Measurements from ENCODE around the gene FOXN3.
"Not testable (repeated sequence)": the region's sequence is repeated elsewhere in the genome, so short reads cannot be mapped to it uniquely, and the experiment has no call there.

The FOXN3 gene

DNA sequence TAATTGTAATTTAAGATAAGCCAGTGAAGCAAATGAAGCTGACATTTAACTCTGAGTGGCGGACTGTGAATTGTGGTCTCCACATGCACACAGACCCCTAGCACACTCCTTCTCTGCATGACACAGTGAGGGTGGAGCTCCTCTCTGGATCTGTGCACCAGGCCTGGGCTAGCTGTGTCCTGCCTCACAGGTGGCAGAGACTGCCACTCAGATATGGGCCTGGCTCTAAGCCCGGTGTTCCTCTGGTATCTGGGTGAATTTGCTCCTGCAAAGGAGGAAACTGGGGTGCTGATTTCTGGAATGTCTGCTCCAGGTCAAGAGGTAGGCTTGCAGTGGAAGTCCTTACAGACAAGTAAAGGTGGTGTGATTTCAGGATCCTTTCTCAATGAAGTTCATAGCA lies 282.4 kb downstream of the FOXN3 start:
- no peak for DNase-seq (ENCODE audit: low spot score)

DNA sequence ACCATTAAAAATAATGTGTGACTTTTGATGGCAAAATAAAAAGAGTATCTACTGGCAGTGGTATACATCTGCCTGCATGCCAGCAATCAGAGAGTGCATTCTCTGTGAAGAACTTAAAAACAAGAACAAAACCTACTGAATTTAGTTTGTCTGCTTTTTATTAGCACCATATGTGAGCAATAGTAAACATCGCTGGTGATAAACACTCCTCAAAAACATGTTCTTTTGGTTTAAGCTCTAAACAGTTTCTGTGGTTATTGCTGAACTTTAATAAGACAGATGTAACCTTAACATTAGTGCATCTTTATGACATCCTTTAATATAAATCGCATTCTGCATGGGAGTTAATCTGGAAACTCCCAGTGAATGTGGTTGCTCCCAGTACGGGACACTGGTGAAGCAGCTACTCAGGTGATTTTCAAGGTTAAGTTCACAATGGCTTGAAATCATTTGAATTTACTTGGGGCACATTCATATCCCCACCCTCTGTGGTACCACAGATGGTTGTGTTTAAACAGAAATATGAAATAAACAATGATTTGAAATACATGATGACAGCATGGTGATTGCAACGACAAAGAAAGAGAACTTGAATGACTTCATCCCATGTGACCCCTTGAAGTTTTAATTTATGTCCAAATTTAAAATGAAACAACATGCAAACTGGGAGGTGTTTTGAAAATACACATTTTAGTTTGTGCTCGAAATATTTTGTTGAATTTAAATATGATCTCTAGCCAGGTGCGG lies 285.9 kb downstream of the FOXN3 start:
- DNase-seq (ENCODE audit: low spot score) = no peak

DNA sequence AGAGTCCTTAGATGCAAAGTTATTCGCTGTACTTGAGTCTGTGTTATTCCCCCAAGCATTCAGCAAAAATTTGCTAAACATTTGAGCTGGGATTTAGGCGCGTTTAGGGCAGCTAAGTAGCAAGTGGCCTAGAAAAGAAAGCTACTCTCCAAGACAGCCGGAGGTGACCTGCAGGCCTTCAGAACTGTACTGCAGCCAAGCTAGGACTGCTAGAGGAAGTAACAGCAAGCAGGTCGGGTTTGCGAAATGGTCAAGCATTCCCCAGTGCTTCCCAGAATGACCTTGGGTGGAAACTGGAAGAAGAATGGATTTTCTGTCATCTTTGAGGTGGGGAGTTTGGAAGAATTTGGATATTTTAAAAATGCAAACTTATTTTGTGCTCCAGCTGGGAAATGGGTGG lies 287.5 kb downstream of the FOXN3 start:
- no peak for DNase-seq (ENCODE audit: low spot score)

DNA sequence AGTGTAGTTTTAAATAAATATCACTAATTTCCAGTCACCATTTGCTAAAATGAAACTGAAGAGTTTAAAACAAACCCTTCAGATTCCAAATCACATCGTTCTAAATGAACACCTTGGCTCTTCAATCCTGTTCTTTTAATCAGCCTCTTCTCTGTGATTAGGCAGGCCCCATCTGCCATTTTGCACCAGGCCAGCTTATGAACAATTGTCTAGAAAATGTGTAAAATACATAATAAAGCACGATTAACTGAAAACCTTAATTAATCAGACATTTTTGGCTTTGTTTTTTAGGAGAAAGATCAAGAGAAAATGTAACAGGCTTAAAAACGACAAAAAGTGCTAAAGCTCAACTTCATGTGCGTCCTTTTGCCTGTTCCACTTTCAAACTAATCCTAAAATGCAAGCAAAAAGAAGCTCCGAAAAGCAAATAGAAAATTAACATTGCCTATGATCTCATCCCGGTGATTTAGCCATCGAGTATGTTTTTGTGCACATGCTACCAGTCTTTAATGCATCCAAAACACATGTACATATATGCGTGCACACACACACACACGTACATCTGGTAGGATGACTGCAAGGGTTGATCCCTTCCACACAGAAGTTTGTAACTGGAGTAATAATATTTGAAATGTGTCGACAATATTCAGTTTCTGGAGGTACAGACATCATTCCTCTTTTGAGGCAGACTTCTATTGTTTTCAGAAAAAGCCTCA lies 288.6 kb downstream of the FOXN3 start:
- no peak for DNase-seq (ENCODE audit: low spot score)

DNA sequence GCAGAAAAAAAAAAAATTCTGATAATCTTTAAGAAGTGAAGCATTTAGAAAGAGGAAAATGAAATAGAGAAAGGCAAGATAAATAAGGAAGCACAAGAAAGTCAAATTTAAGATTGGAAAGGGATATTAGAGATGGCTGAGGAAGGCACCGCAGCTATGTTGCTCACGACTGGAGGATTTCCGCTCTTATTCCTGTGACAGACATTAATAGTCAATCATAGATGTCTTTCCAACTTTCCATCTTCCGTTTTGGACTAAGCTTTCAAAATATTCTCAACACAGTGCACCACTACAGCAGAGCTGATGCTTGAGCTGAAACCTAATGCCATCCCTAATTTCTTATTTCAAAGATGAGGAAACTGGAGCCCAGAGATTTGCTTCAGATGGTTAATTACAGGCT lies 290.6 kb downstream of the FOXN3 start:
- DNase-seq (ENCODE audit: low spot score) = no peak

DNA sequence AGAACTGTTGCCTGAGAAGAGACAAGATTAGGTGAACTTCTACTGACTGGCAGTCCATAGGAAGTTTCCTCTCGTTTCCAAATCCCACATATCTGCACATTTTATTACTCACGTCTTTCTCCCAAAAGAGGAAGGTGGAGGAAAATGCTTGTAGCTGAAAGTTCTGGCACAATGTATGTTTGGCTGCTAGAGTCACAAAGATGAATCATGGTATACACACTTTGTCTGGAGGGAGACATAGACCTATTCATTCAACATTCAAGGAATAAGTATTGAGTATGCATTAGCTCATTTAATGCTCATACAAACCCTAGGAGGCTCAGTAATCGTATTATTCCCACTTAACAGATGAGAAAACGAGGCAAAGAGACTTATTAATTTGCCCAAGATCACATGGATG lies 291.8 kb downstream of the FOXN3 start:
- DNase-seq (ENCODE audit: low spot score) = no peak

DNA sequence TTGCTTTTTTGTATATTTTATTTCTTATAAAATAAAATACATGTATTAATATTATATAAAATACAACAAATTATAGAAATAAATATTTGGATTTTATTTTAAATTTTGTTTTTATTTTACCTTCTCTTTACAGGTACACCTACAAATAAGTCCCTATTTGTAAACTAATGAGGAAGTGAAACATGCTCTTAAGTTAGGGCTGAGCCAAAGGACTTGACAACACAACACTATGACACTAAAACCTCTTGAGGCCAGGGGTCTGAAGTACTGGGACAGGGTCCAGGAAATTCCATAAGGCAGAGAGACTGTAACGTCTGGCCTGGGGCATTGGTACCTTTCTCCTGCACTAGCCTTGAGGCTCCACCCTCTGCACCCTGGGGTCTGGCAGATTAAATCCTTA lies 293.2 kb downstream of the FOXN3 start:
- no peak for DNase-seq (ENCODE audit: low spot score)

DNA sequence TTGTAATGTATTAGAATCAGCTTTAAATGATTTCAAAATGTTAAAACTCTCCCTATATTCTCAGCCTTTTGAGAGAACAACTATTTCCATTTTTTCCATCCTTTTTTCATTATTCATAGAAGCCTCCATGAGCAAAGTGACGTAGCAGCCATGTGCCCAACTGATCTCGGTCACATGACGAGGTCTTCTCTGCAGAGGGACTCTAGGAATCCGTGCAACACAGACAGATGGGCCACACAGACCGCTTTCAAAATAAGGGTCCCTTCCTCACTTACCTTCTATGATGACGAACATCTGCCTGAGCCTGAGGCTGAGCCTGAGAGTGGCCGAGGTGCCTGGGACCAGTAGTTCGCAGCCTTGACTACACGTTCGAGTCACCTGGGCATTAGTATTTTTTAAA lies 293.8 kb downstream of the FOXN3 start:
- no peak for DNase-seq (ENCODE audit: low spot score)

DNA sequence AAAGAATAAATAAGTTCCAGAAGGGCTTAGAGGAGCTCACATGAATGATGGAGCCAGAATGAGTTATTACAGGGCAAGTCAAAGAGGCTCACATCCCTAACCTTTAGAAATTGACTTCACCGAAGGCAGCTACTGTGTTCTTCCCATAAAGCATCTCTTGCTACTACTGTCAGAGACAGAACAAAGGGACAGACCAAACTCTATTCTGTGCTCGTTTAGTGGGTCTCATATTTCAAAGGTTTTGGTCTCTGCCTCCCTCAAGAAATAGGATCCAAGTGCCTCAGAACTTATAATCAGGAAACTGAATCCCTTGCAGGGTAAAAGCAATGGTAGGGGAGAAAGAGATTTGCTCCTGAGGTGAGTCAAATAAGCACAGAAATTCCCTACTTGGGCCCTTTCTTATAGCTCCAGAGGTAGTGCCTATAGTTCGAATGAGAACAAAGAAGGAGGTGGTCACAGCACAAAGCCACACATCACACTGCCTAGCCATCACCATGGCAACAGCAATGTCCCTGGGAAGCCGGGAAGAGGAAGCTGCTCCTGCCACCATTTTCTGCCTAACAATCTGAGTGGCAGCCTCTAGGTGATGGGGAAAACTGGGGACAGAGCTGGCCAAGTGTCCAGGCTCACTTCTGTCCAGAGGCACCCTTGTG lies 294.9 kb downstream of the FOXN3 start:
- peak; percentile 55 for DNase-seq (ENCODE audit: low spot score)

DNA sequence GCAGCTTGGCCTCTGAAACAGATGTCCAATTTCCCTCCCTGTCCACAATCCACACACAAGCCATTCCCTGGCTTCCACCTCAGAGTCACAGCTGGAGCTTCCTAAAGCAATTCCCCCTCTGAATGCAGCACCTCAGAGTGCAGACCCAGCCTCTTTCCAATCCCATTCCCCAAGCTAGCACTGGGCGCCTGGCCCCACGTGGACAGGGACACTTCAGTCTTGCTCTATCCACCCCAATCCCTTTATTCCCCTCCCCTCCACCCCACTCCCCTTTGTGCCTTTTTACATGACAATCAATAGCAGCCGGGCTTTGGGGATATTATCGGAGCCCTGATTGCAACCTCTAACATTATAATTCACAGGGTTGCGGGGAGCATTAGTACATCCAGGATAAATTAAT lies 300.0 kb downstream of the FOXN3 start:
- no peak for DNase-seq (ENCODE audit: low spot score)

DNA sequence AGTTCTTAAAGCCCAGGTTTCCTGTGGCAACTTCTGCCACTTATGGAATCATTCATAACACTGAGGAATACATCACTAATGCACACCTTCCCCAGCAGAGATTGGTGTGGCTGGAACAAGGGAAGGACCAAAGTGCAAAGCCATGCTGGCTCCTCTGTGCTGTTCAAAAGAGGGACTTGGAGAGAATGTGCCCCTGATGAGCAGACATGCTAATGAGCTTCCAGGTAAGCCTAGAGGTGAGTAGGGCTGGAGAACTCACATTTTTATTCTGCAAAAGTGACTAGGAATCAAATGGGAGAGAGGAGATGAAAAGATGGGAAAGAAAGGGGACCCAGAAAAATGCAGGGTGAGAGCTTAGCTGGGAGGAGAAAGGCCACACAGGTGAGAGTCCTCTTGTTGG lies 302.9 kb downstream of the FOXN3 start:
- no peak for DNase-seq (ENCODE audit: low spot score)

DNA sequence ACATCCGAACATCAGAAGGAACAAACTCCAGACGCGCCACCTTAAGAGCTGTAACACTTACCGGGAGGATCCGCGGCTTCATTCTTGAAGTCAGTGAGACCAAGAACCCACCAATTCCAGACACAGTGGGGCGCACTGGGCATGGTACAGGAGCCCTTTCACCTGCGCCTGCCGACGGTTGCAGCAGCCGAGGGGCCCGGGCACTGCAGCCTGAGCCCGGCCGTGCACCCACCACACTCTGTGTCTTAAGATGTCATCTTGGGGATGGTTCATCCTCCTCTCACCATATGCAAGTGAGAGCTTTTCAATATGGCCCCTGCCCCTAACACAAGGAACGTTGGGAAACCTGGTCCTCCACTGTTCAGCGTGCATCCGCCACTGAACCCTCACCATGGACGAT lies 304.3 kb downstream of the FOXN3 start:
- no peak for DNase-seq (ENCODE audit: low spot score)

DNA sequence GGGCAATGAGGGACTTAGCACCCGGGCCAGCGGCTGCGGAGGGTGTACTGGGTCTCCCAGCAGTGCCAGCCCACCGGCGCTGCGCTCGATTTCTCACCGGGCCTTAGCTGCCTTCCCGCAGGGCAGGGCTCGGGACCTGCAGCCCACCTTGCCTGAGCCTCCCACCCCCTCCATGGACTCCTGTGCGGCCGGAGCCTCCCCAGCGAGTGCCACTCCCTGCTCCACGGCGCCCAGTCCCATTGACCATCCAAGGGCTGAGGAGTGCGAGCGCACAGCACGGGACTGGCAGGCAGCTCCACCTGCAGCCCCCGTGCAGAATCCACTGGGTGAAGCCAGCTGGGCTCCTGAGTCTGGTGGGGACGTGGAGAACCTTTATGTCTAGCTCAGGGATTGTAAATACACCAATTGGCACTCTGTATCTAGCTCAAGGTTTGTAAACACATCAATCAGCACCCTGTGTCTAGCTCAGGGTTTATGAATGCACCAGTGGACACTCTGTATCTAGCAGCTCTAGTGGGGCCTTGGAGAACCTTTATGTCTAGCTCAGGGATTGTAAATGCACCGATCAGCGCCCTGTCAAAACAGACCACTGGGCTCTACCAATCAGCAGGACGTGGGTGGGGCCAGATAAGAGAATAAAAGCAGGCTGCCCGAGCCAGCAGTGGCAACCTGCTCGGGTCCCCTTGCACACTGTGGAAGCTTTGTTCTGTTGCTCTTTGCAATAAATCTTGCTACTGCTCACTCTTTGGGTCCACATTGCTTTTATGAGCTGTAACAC lies 305.1 kb downstream of the FOXN3 start:
- DNase-seq (ENCODE audit: low spot score) = not testable (repeated sequence)

DNA sequence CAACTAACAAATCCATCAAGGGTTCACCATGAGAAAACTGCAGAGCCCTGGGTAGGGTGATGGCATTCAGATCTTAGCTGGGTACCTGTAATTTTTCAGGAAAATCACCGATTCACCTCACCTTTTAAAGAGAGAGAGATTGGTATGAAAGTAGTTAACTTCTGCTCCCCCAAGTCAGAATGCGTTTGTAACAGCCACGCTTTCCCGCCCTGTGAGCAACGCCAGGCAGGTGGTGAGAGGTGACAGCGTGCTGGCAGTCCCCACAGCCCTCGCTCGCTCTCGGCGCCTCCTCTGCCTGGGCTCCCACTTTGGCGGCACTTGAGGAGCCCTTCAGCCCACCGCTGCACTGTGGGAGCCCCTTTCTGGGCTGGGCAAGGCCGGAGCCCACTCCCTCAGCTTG lies 305.8 kb downstream of the FOXN3 start:
- not testable (repeated sequence) for DNase-seq (ENCODE audit: low spot score)

DNA sequence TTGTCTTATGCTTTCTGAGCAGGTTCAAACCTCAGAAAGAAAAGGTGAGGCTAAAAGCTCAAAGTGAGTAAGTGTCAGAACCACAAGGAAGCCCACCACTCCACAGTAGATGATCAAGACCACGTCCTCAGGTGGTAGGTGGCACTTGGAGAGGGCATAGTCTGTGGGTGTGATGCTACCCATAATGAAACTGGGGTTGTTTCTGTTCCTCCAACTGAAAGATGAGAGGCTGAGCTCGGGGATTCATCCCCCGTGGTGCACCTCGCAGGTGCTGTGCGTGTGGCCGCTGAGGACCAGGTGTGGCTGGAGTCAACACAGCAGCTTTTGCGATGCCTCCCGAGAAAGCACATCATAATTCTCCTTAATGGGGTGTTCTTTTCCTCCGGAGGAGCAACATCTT lies 306.9 kb downstream of the FOXN3 start:
- DNase-seq (ENCODE audit: low spot score) = no peak

DNA sequence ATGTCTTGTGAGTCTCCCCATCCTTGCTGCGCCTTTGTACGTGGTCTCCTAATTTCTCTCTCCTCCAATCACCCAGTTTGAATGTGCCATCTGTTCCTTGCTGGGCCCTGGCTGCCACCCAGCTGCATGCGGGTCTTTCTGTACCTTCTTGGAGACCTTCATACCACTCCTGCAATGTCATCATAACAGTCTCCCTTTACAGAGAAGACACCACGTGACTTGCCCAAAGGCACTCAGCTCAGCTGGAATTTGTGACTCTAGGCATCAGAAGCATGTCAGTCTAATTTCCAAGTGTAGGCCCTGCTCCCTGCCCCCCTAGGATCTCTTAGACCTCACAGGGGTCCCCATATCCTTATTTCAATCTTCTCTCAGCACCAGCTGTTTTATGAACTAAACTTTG lies 308.4 kb downstream of the FOXN3 start:
- DNase-seq (ENCODE audit: low spot score) = no peak

DNA sequence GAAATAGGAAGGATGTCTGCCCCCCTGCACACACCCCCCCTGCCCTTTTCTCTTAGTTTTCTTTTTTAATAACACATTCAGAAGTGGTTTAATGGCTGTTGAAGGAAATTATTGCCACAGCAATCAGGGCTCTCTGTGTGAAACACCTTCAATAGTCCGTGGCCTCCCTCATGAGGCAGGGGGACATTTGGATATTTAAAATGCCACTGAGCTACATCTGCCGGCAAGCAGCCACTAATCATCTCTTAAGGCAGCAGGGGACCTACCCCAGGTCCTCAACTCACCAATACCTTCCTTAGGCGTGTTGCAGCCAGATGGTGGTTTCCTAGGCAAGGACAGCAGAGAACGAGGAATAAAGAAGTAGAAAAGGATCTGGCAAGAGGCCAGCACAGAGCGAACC lies 309.4 kb downstream of the FOXN3 start:
- no peak for DNase-seq (ENCODE audit: low spot score)
